A673 (cell line): ENCODE results near the gene PRG2. TPM values are rescaled to one million over a fixed set of nuclear protein-coding genes. Genes with fewer than 3 reads are reported as not detected.

Experiments used
- BruUV-seq: library from RNA; stranded (reverse); fragments of 400-500 nt; replicated peaks from 2 replicates; lab custom pipeline; 2021; lab: Mats Ljungman, UMichigan
- CTCF ChIA-PET: fragments of 300-600 bp; sonication (Branson Sonifier 250); formaldehyde crosslinking; loops from one replicate; lab custom pipeline; 2022; ENCODE audit warnings: antibody characterized with exemption; lab: Charles Lee
- POLR2A ChIA-PET: fragments of 300-600 bp; sonication (Branson Sonifier 250); formaldehyde crosslinking; loops from one replicate; lab custom pipeline; 2022; ENCODE audit warnings: antibody characterized with exemption; ENCODE audit not compliant: low non-redundant PET; lab: Charles Lee
- DNase-seq: peaks from one replicate; pipeline ENCODE4 v3.0.0-alpha.2; 2015; ENCODE audit warnings: low spot score
- H3K27ac ChIP-seq: fragments of 200-600 bp; sonication (generic); 2 replicates; pipeline ENCODE4 v1.5.1; 2016; ENCODE audit warnings: mixed run types, low read depth, mild to moderate bottlenecking, mixed read lengths, antibody characterized with exemption, low read length; ENCODE audit not compliant: poor library complexity, severe bottlenecking
- H3K27me3 ChIP-seq: fragments of 200-600 bp; sonication (generic); replicated peaks from 2 replicates; pipeline ENCODE4 v1.6.1; 2017; ENCODE audit warnings: mixed run types, low read depth, mild to moderate bottlenecking, mixed read lengths, antibody characterized with exemption, low read length; ENCODE audit not compliant: insufficient read depth, poor library complexity
- H3K36me3 ChIP-seq: fragments of 200-600 bp; sonication (generic); 2 replicates; pipeline ENCODE4 v1.6.1; 2016; ENCODE audit warnings: mixed run types, mild to moderate bottlenecking, mixed read lengths, antibody characterized with exemption, low read length; ENCODE audit not compliant: insufficient read depth, poor library complexity, severe bottlenecking
- H3K4me1 ChIP-seq: fragments of 200-600 bp; sonication (generic); 2 replicates; pipeline ENCODE4 v1.6.1; 2017; ENCODE audit warnings: mixed run types, mild to moderate bottlenecking, mixed read lengths, antibody characterized with exemption, low read length; ENCODE audit not compliant: insufficient read depth, poor library complexity, severe bottlenecking
- H3K4me3 ChIP-seq: fragments of 200-600 bp; sonication (generic); 2 replicates; pipeline ENCODE4 v1.5.1; 2016; ENCODE audit warnings: low read depth, mixed run types, mild to moderate bottlenecking, mixed read lengths, low read length; ENCODE audit not compliant: poor library complexity, severe bottlenecking
- H3K9me3 ChIP-seq: fragments of 200-600 bp; sonication (generic); 2 replicates; pipeline ENCODE4 v1.6.1; 2016; ENCODE audit warnings: mixed run types, low read depth, mild to moderate bottlenecking, mixed read lengths, antibody characterized with exemption, low read length; ENCODE audit not compliant: poor library complexity, severe bottlenecking
- EZH2 ChIP-seq: fragments of 200-600 bp; sonication (generic); IDR thresholded peaks from 2 replicates; pipeline ENCODE4 v1.6.1; 2017; ENCODE audit warnings: borderline replicate concordance, low read depth, mild to moderate bottlenecking, mixed read lengths, antibody characterized with exemption, low read length; ENCODE audit not compliant: poor library complexity, severe bottlenecking
- intact Hi-C: fragments of 100-400 bp; cut with micrococcal nuclease; formaldehyde crosslinking; loops from one replicate; pipeline ENCODE4 v1.10.0; 2022; ENCODE audit not compliant: unreplicated experiment
- total RNA-seq: library from RNA; stranded (reverse); gene quantifications from 2 replicates; pipeline ENCODE4 v1.2.3, GENCODE V29; 2021
- TF ChIP-seq, protein P1 (sequence below): fragments of 300-800, 200-600 bp; sonication (generic); conservative IDR thresholded peaks from 2 replicates; pipeline ENCODE4 v1.5.1; 2017; ENCODE audit warnings: low read depth, mild to moderate bottlenecking, antibody characterized with exemption, low read length, moderate library complexity, mixed read lengths

Gene PRG2
- total RNA-seq, 1 experiment from 2014 or later: not detected

- intact Hi-C loops: no loop called here
- no peak for TF ChIP-seq EZH2
- TF ChIP-seq, protein P1, sequence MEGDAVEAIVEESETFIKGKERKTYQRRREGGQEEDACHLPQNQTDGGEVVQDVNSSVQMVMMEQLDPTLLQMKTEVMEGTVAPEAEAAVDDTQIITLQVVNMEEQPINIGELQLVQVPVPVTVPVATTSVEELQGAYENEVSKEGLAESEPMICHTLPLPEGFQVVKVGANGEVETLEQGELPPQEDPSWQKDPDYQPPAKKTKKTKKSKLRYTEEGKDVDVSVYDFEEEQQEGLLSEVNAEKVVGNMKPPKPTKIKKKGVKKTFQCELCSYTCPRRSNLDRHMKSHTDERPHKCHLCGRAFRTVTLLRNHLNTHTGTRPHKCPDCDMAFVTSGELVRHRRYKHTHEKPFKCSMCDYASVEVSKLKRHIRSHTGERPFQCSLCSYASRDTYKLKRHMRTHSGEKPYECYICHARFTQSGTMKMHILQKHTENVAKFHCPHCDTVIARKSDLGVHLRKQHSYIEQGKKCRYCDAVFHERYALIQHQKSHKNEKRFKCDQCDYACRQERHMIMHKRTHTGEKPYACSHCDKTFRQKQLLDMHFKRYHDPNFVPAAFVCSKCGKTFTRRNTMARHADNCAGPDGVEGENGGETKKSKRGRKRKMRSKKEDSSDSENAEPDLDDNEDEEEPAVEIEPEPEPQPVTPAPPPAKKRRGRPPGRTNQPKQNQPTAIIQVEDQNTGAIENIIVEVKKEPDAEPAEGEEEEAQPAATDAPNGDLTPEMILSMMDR: no peak
Observed at GRCh38 chr11:57359896-57360690, 30.4 kb downstream of the PRG2 start.

DNA sequence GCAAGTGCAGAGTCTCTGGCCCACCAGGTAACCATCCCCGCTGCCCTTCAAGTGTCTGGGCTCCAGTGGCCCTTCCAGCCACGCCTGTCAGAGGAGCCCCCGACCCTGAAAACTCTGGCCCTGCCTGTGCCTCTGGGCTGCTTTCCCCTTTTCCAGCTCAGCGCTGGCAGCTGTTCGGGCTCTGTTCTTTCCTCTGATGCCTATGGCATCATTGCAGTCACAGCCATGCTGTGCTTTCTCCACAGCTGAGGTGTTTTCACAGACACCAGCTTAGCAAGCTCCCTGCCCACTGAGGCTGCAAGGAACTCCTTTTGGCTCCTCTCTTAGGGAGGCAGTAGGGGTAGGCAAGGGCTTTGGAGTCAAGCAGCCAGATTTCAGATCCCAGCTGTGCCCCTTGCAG is 31.1 kb downstream of the PRG2 start:
- ChIA-PET POLR2A (no interaction called here), CTCF (no interaction called here)
- intact Hi-C loops: no loop called here
- DNase-seq: no peak
- Histone ChIP-seq H3K27me3 (peaks cover 3% of the 10 kb centered on the region), H3K36me3 (no peaks in the 10 kb centered on the region), H3K27ac (no peak overlapping the region), H3K4me3 (no peak overlapping the region), H3K4me1 (no peaks in the 10 kb centered on the region), H3K9me3 (no peaks in the 10 kb centered on the region)
- TF ChIP-seq EZH2: no peak
- TF ChIP-seq, protein P1: no peak
- BruUV-seq: no TSS peak

More at GRCh38 chr11:57359896-57360690, 30.4 kb downstream of the PRG2 start:
- H3K4me1 ChIP-seq: no peaks in the 10 kb centered on the region
- no peaks in the 10 kb centered on the region for H3K9me3 ChIP-seq
- DNase-seq: no peak
- H3K4me3 ChIP-seq: no peak overlapping the region
- no peaks in the 10 kb centered on the region for H3K36me3 ChIP-seq
- no TSS peak for BruUV-seq
- ChIA-PET CTCF (interaction anchor here (0.6 kb wide), 1 partner anchor 10 kb away, joined by 8 read pairs; no protein-coding TSS in a partner anchor), POLR2A (no interaction called here)
- no peak overlapping the region for H3K27ac ChIP-seq
- H3K27me3 ChIP-seq: peaks cover 3% of the 10 kb centered on the region

GRCh38 chr11:57358991-57359390 is 31.5 kb downstream of the PRG2 start:
- no peak overlapping the region for H3K27ac ChIP-seq
- CTCF ChIA-PET: no interaction called here

More at GRCh38 chr11:57358991-57359390, 31.5 kb downstream of the PRG2 start:
- intact Hi-C loops: no loop called here
- Histone ChIP-seq H3K4me3 (no peak overlapping the region), H3K27me3 (peaks cover 3% of the 10 kb centered on the region), H3K4me1 (no peaks in the 10 kb centered on the region), H3K36me3 (no peaks in the 10 kb centered on the region), H3K9me3 (no peaks in the 10 kb centered on the region)
- no peak for DNase-seq
- BruUV-seq: no TSS peak
- TF ChIP-seq, protein P1: no peak
- TF ChIP-seq EZH2: no peak
- POLR2A ChIA-PET: no interaction called here
